Astrocyte (in vitro differentiated cells and primary cell): ENCODE data around the gene DLL4. TPM values are rescaled to one million over a fixed set of nuclear protein-coding genes. Genes with fewer than 3 reads are reported as not detected.

Experiments used
- DNase-seq: peaks from one replicate; pipeline ENCODE4 v3.0.0-alpha.2; 2010; ENCODE audit warnings: low read depth
- FAIRE-seq: peaks from 2 replicates; lab custom pipeline; 2011; peaks lifted over from hg19 to GRCh38; lab: Jason Lieb, UNC
- H2AFZ ChIP-seq: 2 replicates; pipeline ENCODE4 v1.6.0; 2012; ENCODE audit warnings: low read depth, low read length, inconsistent platforms
- H3K27ac ChIP-seq: 2 replicates; pipeline ENCODE4 v1.5.1; 2011; ENCODE audit warnings: low read depth, low read length, inconsistent platforms
- H3K27me3 ChIP-seq: 2 replicates; pipeline ENCODE4 v1.6.0; 2011; ENCODE audit warnings: low read length, inconsistent platforms; ENCODE audit not compliant: insufficient read depth
- H3K36me3 ChIP-seq: 2 replicates; pipeline ENCODE4 v1.5.1; 2011; ENCODE audit warnings: low read length, inconsistent platforms; ENCODE audit not compliant: insufficient read depth
- H3K4me1 ChIP-seq: 2 replicates; pipeline ENCODE4 v1.5.1; 2011; ENCODE audit warnings: low read length, inconsistent platforms; ENCODE audit not compliant: insufficient read depth
- H3K4me2 ChIP-seq: 2 replicates; pipeline ENCODE4 v1.6.0; 2012; ENCODE audit warnings: low read length, inconsistent platforms
- H3K4me3 ChIP-seq: 2 replicates; pipeline ENCODE4 v1.5.1; 2011; ENCODE audit warnings: low read depth, mild to moderate bottlenecking, low read length, inconsistent platforms; ENCODE audit not compliant: insufficient read depth
- H3K79me2 ChIP-seq: 2 replicates; pipeline ENCODE4 v1.6.0; 2012; ENCODE audit warnings: mild to moderate bottlenecking, low read length, inconsistent platforms; ENCODE audit not compliant: insufficient read depth
- H3K9ac ChIP-seq: 2 replicates; pipeline ENCODE4 v1.6.0; 2012; ENCODE audit warnings: mild to moderate bottlenecking, low read length, inconsistent platforms
- H3K9me3 ChIP-seq: 2 replicates; pipeline ENCODE4 v1.5.1; 2012; ENCODE audit warnings: low read depth, mild to moderate bottlenecking, low read length, inconsistent platforms; ENCODE audit not compliant: insufficient read depth
- H4K20me1 ChIP-seq: 2 replicates; pipeline ENCODE4 v1.6.0; 2012; ENCODE audit warnings: low read length, inconsistent platforms; ENCODE audit not compliant: insufficient read depth
- H3K27ac Mint-ChIP-seq: one replicate; pipeline ENCODE4 v1.8.0; 2021; ENCODE audit warnings: mild to moderate bottlenecking, mixed read lengths; ENCODE audit not compliant: unreplicated experiment
- H3K27me3 Mint-ChIP-seq: one replicate; pipeline ENCODE4 v1.8.0; 2021; ENCODE audit warnings: low read depth, mixed read lengths; ENCODE audit not compliant: unreplicated experiment
- H3K36me3 Mint-ChIP-seq: one replicate; pipeline ENCODE4 v1.8.0; 2021; ENCODE audit warnings: low read depth, mixed read lengths; ENCODE audit not compliant: unreplicated experiment
- H3K4me1 Mint-ChIP-seq: one replicate; pipeline ENCODE4 v1.8.0; 2021; ENCODE audit warnings: low read depth, mixed read lengths; ENCODE audit not compliant: unreplicated experiment
- H3K4me3 Mint-ChIP-seq: one replicate; pipeline ENCODE4 v1.8.0; 2021; ENCODE audit warnings: mild to moderate bottlenecking, moderate library complexity, mixed read lengths; ENCODE audit not compliant: unreplicated experiment
- H3K9me3 Mint-ChIP-seq: one replicate; pipeline ENCODE4 v1.8.0; 2021; ENCODE audit warnings: mild to moderate bottlenecking, mixed read lengths; ENCODE audit not compliant: unreplicated experiment
- CTCF ChIP-seq: IDR thresholded peaks from 2 replicates; pipeline ENCODE4 v1.5.1; 2011; ENCODE audit warnings: low read depth, mild to moderate bottlenecking, inconsistent platforms, low read length, moderate library complexity; ENCODE audit not compliant: insufficient read depth
- EZH2 ChIP-seq: IDR thresholded peaks from 2 replicates; pipeline ENCODE4 v1.6.1; 2012; ENCODE audit warnings: mild to moderate bottlenecking, low read length, inconsistent platforms; ENCODE audit not compliant: insufficient read depth
- total RNA-seq: library from RNA; stranded (reverse); gene quantifications from 2 replicates; pipeline ENCODE4 v1.2.1, GENCODE V29; 2021

The DLL4 gene
- total RNA-seq, 1 donor from 2014 or later: 0.09 TPM

- no peak overlapping the region for H2AFZ ChIP-seq
- Mint-ChIP-seq H3K9me3 (no peaks in the 10 kb centered on the region), H3K4me3 (peak overlapping the region; percentile 72), H3K4me1 (peaks cover 13% of the 10 kb centered on the region), H3K27ac (no peak overlapping the region), H3K27me3 (peaks cover 68% of the 10 kb centered on the region), H3K36me3 (peaks cover 5% of the 10 kb centered on the region)
- H3K36me3 ChIP-seq: no peaks in the 10 kb centered on the region
- no peaks in the 10 kb centered on the region for H3K79me2 ChIP-seq
- peaks cover 18% of the 10 kb centered on the region for H3K4me1 ChIP-seq
- peak; percentile 86 for TF ChIP-seq EZH2
- no peak for TF ChIP-seq CTCF
- no peaks in the 10 kb centered on the region for H3K9me3 ChIP-seq
- H3K9ac ChIP-seq: no peak overlapping the region
- peak overlapping the region; percentile 88 for H3K4me2 ChIP-seq
- H3K4me3 ChIP-seq: no peak overlapping the region
- DNase-seq (no peak), FAIRE-seq (no peak)
- H3K27me3 ChIP-seq: peaks cover 60% of the 10 kb centered on the region
- H3K27ac ChIP-seq: no peak overlapping the region
- peaks cover 10% of the 10 kb centered on the region for H4K20me1 ChIP-seq
These were observed 1.0 kb upstream of the DLL4 start for GRCh38 chr15:40927873-40928806.

GRCh38 chr15:40929660-40930429 lies 705 bp downstream of the DLL4 start:
- no peaks in the 10 kb centered on the region for H3K9me3 ChIP-seq
- no peak for TF ChIP-seq CTCF
- no peak for TF ChIP-seq EZH2
- Mint-ChIP-seq H3K36me3 (peaks cover 5% of the 10 kb centered on the region), H3K4me1 (peaks cover 10% of the 10 kb centered on the region), H3K4me3 (peak overlapping the region; percentile 79), H3K27me3 (peaks cover 69% of the 10 kb centered on the region), H3K27ac (no peak overlapping the region), H3K9me3 (no peaks in the 10 kb centered on the region)
- DNase-seq (peak; percentile 53), FAIRE-seq (no peak)
- H4K20me1 ChIP-seq: peaks cover 10% of the 10 kb centered on the region
- peaks cover 57% of the 10 kb centered on the region for H3K27me3 ChIP-seq
- peak overlapping the region; percentile 44 for H3K4me3 ChIP-seq
- no peak overlapping the region for H3K9ac ChIP-seq
- no peaks in the 10 kb centered on the region for H3K36me3 ChIP-seq
- peak overlapping the region; percentile 88 for H3K4me2 ChIP-seq
- H3K27ac ChIP-seq: no peak overlapping the region
- no peaks in the 10 kb centered on the region for H3K79me2 ChIP-seq
- peak overlapping the region; percentile 83 for H2AFZ ChIP-seq
- H3K4me1 ChIP-seq: peaks cover 18% of the 10 kb centered on the region
